SU-DHL-6 (cell line): Measurements from ENCODE around the gene G0S2.

Experiments used
- CTCF ChIP-seq: fragments of 200-600 bp; sonication (generic); IDR thresholded peaks from one replicate; pipeline ENCODE4 v1.5.1; 2017; ENCODE audit warnings: antibody characterized with exemption, mild to moderate bottlenecking, low read length, moderate library complexity; ENCODE audit not compliant: insufficient read depth, poor library complexity, severe bottlenecking
- EZH2phosphoT487 ChIP-seq: fragments of 200-600 bp; sonication (generic), shearing (Covaris generic); conservative IDR thresholded peaks from 2 replicates; pipeline ENCODE4 v1.6.1; 2018; ENCODE audit warnings: mild to moderate bottlenecking, antibody characterized with exemption, low read length, moderate library complexity, mixed read lengths

GRCh38 chr1:209651138-209651587 is 24.0 kb upstream of the G0S2 start:
- TF ChIP-seq CTCF (no peak), EZH2phosphoT487 (no peak)
